ENCODE results near the gene VPS11.

GRCh38 chr11:119092880-119093842 lies 25.5 kb downstream of the VPS11 start:
- TF ChIP-seq EZH2 (IDR thresholded peaks at IDR 0.05; ENCODE audit: low read length, unreplicated experiment), result no peak
- TF ChIP-seq, protein P1, sequence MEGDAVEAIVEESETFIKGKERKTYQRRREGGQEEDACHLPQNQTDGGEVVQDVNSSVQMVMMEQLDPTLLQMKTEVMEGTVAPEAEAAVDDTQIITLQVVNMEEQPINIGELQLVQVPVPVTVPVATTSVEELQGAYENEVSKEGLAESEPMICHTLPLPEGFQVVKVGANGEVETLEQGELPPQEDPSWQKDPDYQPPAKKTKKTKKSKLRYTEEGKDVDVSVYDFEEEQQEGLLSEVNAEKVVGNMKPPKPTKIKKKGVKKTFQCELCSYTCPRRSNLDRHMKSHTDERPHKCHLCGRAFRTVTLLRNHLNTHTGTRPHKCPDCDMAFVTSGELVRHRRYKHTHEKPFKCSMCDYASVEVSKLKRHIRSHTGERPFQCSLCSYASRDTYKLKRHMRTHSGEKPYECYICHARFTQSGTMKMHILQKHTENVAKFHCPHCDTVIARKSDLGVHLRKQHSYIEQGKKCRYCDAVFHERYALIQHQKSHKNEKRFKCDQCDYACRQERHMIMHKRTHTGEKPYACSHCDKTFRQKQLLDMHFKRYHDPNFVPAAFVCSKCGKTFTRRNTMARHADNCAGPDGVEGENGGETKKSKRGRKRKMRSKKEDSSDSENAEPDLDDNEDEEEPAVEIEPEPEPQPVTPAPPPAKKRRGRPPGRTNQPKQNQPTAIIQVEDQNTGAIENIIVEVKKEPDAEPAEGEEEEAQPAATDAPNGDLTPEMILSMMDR (conservative IDR thresholded peaks at IDR 0.05; ENCODE audit: low read depth, low read length), result no peak

Measured in PC-3 (cell line).